Stimulated activated CD4-positive, alpha-beta T cell treated with anti-CD3 and anti-CD28 coated beads, TNF-alpha, amount 100 ng/mL, for 4 hours (primary cell): ENCODE data around the gene SNX32.

Source experiments
- DNase-seq, 3 experiments: peaks; one replicate each; pipeline ENCODE4 v3.0.0-alpha.2; 2020; ENCODE audit warnings: low read depth in 3 of 3

The SNX32 gene

GRCh38 chr11:65797711-65798110 is 36.1 kb upstream of the SNX32 start:
- DNase-seq, result no peak

GRCh38 chr11:65798882-65799281 is 34.9 kb upstream of the SNX32 start:
- no peak for DNase-seq

- no peak for DNase-seq
Measured at GRCh38 chr11:65801153-65801987, 32.4 kb upstream of the SNX32 start.

DNA sequence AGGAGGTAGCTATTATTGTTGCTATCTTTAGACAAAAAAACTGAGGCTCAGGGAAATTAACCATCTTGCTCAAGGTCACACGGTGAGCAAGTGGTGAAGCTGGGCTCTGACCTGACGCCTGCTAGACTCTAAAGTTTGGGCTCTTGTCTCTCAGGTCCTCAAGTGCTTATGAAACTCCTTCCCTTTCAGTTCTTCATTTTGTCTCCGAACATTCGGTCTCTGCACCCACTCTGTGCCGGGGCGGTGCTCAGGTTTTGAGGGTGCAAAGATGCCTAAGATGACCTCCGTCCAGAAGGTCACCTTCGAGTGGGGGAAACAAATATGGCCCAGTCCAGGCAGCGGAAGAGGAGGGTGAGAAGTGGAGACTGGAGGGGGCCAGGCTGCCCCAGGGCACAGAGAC is 30.9 kb upstream of the SNX32 start:
- DNase-seq, result no peak

DNA sequence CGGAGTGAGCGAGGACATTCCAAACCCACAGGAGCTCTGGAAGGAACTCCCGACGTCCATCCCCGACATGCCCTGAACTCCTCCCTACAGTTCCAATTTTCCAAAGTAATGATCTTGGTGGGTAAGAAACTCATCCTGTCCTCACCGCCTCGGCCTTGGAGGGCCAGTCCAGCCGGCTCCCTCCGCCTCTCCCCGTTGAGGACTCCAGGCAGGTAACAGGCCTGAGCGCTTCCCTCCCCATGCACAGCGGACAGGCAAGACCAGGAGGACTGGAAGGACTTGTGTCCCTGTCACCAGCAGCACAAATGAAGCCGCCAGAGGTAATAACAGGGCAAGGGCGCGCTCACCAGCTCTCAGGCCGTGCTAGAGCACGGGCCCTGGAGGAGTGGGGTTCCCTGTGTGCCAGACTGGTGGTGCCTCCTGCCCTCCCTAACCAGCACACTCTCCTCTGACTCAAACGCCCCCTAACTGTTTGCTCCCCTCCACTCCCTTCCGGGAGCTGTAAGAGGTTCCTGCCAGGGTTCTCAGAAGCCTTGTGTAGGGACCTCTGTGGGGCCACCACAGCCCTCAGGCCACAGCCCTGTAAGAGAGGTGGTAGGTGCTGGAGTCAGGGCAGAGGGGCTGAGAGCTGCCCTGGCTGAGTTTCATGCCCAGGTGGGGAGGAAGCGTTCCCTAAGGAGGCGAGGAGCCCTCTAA is 29.8 kb upstream of the SNX32 start:
- no peak for DNase-seq

GRCh38 chr11:65806979-65807378 is 26.8 kb upstream of the SNX32 start:
- DNase-seq, result no peak

DNA sequence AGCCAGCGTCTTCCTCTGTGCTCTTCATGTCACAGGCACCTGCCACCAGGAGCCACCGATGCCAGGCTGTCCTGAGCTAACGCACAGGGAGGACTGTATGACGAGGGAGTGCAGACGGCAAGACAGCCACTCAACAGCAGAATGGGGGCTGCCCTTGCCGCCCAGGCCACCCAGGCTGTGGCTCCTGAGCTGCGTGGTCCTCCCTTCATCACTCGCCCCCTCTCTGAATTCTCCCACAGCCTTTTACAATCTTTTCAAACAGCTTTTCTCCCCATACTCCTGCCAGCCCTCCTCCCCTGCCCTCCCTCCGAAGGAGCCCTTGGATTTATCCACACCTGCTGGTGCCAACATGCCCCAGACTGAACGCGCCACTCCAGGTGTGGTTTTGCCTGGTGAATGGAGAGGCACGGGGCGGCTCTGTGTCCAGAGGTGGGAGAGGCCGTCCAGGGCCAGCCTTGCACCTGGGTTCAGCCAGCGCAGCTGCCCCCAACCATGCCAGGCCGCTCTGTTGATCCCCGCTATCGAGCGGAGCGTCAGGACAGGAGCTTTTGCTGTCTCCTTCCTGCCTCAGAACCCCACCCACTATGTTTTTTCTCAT is 24.9 kb upstream of the SNX32 start:
- no peak for DNase-seq

DNA sequence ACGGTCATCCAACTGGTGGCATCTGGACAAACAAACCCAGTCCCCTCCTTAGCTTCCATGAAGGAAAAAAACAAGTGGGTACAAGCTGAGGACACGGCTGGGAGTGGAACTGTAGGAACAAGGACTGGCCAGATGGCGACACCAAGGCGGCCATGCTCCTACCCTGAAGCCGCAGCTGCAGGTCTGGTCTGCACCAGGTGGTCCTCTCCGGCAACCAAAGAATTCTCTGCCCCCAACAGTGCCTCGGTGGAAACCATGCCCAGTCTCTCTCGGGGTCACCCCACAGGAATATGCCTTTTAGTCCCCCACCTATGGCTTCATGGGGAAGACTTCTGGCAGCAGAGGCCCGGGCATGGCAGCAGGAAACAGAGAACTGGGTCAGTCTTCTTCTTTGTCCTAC is 24.3 kb upstream of the SNX32 start:
- DNase-seq, result no peak

DNA sequence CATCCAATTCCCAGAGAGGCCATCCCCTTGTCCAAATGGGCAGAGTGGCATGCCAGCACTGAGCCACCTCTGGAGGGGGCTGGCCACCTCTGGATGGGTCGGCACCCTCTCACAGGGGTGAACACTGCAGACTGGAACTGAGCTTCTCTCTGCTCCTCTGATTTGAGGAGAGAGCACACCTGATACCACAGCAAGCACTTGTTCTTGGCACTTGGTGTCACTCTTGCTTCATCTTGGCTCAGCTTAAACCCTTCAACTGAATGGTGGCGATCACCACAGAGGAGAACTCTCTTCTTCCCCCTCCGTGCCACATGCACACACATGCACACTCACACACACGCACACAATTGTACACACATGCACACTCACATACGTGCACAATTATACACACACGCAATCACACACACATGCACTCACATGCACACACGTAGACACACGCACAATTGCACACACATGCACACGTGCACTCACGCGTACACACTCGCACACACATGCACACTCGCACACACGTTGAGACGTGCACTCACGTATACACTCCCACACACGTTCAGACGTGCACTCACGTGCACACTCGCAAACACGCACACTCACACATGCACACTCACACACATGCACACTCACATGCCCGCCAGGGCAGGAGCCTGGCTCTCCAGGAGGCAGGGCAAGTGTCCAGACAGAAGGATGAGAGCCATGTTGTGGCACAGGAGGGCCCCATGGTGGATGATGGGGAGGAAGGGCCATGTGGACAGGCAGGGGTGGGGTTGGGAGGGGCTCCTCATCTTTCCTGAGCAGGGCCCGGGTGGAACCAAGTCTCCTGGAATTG is 23.5 kb upstream of the SNX32 start:
- DNase-seq, result no peak

GRCh38 chr11:65811764-65812475 is 21.8 kb upstream of the SNX32 start:
- no peak for DNase-seq

DNA sequence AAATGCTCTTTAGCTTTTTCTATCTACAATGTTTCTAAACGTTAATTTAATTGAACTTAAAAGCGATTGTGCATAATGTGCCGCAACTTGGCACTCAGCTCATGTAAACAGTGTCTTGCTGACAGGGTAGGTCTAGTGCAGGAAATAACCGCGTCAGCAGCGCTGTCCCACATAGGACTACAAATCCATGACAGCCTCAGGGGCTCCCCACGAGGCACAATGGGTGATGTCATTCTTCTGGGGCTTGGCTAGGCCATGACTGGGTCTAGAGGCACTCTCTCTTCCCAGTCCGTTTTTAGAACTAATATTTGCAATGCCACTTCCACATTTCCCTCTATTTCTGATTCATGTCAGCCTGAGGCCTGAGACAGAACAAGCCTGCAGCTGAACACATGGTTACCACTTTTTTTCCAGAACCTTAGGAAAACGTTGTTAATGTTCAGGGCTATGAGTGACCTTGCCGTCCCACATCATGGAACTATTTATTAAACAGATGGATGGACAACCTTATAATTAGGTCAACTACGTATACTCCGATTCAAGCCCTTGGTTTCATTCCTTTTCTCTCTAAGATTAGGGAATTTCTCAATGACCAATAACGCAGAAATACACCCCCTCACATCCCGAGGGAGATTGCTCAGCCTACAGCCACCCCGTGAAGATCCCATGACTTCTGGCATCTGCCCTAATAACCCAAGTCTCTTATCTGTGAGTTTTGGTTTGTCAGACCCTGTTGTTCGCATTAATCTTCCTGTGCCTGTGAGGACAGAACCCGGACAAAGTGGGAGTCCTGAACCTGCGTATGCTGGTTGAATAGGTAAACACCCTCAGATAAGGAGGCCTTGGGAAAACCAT is 19.4 kb upstream of the SNX32 start:
- no peak for DNase-seq

- no peak for DNase-seq
Measured at GRCh38 chr11:65814986-65815565, 18.7 kb upstream of the SNX32 start.

GRCh38 chr11:65816696-65817095 is 17.1 kb upstream of the SNX32 start:
- DNase-seq, result no peak

- no peak for DNase-seq
Measured at GRCh38 chr11:65817312-65817834, 16.4 kb upstream of the SNX32 start.

GRCh38 chr11:65817835-65818680 is 15.7 kb upstream of the SNX32 start:
- peak; percentile 87 to 97 (median 90) for DNase-seq

DNA sequence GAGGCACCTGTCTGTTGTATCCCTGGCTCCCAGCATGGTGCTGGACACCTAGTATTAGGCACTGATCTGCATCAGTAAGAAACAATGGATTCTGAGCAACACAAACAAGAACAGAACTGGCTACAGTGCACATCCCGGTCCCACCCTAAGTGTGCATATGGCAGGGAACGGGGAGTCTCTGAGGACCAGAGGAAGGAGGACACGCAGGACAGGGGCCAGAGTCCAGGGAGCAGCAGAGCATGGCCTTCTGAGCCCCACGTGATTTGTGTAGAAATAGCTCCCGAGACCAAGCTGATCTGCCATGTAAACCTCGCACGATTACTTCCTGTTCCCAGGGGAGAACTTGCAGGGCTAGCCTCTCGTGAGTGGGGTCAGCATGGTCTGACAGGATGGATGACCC is 12.7 kb upstream of the SNX32 start:
- DNase-seq, result no peak

DNA sequence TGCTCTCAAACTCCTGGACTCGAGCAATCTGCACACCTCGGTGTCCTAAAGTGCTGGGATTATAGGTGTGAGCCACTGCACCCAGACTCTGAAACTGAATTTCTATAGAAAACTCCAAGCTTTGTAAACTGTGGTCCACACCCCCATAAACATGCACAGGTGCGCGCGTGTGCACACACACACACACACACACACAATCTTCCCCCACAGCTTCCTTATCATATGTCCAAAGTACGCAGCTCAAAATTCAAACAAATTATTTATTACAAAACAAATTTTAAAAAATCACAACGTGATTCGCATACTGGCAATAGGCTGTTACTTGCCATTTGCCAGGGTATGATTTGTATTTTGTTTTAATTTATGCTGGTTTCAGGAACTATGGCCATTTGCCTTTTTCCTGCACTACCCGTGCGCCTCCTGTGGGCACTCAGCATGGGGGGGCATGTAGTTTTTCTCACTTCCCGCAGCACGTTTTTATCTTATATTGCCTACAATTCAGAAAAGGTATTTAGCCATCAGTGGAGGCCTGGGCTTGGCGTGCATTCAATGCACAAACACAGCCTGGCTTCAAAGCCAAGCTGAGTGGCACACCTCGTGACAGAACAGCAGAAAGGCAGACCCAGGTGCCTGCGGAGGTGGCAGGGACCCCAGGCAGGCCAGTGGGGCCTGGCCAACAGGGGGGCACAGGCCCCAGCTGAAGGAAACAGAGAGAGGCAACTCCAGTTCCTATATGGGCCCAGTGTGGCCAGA is 10.8 kb upstream of the SNX32 start:
- no peak for DNase-seq
